ENCODE data around the gene CMTM8. TPM values are rescaled to one million over a fixed set of nuclear protein-coding genes. Genes with fewer than 3 reads are reported as not detected.

Gene CMTM8
- total and polyA plus RNA-seq, 9 donors = 0.48 to 9.9 (median 2.1) TPM

- TF ChIP-seq EP300 (IDR thresholded peaks at IDR 0.05) (no peak), POLR2A (IDR thresholded peaks at IDR 0.05) (no peak)
- TF ChIP-seq, protein P1, sequence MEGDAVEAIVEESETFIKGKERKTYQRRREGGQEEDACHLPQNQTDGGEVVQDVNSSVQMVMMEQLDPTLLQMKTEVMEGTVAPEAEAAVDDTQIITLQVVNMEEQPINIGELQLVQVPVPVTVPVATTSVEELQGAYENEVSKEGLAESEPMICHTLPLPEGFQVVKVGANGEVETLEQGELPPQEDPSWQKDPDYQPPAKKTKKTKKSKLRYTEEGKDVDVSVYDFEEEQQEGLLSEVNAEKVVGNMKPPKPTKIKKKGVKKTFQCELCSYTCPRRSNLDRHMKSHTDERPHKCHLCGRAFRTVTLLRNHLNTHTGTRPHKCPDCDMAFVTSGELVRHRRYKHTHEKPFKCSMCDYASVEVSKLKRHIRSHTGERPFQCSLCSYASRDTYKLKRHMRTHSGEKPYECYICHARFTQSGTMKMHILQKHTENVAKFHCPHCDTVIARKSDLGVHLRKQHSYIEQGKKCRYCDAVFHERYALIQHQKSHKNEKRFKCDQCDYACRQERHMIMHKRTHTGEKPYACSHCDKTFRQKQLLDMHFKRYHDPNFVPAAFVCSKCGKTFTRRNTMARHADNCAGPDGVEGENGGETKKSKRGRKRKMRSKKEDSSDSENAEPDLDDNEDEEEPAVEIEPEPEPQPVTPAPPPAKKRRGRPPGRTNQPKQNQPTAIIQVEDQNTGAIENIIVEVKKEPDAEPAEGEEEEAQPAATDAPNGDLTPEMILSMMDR (IDR thresholded peaks at IDR 0.05) = no peak
Measured at GRCh38 chr3:32360493-32360827, 122.0 kb downstream of the CMTM8 start.

DNA sequence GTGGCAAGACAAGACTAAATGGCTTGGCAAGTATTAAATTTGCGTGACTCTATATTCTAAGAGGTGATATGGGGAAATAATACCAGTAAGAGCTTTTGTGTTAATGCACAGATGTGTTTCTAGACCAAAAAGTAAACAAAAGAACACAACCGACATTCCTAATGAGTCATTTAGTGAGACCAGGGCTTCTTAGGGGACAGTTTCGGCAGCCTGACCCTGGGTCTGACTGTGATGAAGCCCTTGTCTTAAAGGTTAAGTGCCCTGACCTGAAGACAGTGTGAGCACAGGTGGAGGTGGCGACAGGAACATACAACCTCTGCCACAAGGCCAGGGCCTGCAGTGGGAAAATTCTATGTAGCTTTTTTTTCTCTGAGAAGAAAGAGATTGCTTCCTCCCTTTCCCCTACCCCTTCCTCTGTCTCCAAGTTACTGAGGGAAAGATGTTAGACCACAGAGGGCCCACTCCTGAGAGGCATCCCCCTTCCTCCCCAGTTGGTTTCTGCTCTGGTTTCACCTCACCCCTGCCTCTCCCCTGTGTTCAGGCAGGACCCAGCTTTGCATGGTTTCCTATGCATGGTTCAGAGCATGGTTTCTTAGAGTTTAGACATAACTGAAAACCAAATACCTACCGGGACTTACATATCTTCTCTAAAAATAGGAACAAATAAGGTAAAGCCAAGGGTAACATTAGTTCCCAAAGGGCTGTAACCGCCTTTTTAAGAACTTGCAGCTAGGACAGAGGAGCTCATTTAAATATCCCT is 128.3 kb downstream of the CMTM8 start:
- no peaks in the 10 kb centered on the region for H3K36me3 ChIP-seq
- DNase-seq = no peak
- H3K27me3 ChIP-seq = no peaks in the 10 kb centered on the region
- H3K4me3 ChIP-seq = no peak overlapping the region
- H3K27ac ChIP-seq = no peak overlapping the region
- WGBS, 3 donors = 67 to 83% (median 79%) methylated on average over 6 of the region's 6 CpGs
- TF ChIP-seq POLR2A (IDR thresholded peaks at IDR 0.05) (no peak), EP300 (IDR thresholded peaks at IDR 0.05) (no peak)
- TF ChIP-seq, protein P1 (IDR thresholded peaks at IDR 0.05) = no peak
- H3K4me1 ChIP-seq (ENCODE audit: insufficient read depth) = no peaks in the 10 kb centered on the region
- intact Hi-C loops (cut with DNase I) = no loop called here
- H3K9me3 ChIP-seq = no peaks in the 10 kb centered on the region

More at GRCh38 chr3:32360493-32360827, 122.0 kb downstream of the CMTM8 start:
- Histone ChIP-seq H3K4me3 (no peak overlapping the region), H3K27ac (no peak overlapping the region), H3K36me3 (no peaks in the 10 kb centered on the region), H3K4me1 (ENCODE audit: insufficient read depth) (no peaks in the 10 kb centered on the region), H3K9me3 (no peaks in the 10 kb centered on the region), H3K27me3 (no peaks in the 10 kb centered on the region)
- intact Hi-C loops (cut with DNase I) = no loop called here
- 68 to 72% (median 72%) methylated on average over 4 of the region's 4 CpGs for WGBS, 3 donors
- no peak for DNase-seq

DNA sequence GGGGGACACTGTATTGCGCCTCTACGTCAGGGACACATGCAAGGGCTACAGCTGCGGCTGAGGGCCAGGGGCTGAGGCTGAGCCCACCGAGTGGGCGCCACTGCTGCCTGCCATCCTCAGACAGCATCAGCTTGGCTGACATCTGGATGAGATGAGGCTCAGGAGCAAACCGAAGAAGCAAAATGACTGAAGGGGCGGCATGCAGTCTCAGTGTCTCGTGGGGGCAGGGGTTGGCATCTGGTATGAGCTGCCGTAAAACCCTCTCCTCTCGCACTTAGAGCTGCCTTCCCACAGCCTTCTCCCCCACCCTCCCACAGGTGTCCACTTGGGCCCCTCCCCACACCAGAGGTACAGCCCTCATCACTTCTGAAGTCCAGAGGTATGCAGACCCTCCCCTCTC is 129.0 kb downstream of the CMTM8 start:
- Histone ChIP-seq H3K4me1 (ENCODE audit: insufficient read depth) (no peaks in the 10 kb centered on the region), H3K9me3 (no peaks in the 10 kb centered on the region), H3K4me3 (no peak overlapping the region), H3K27ac (no peak overlapping the region), H3K27me3 (no peaks in the 10 kb centered on the region), H3K36me3 (no peaks in the 10 kb centered on the region)
- TF ChIP-seq, protein P1 (IDR thresholded peaks at IDR 0.05) = no peak
- TF ChIP-seq EP300 (IDR thresholded peaks at IDR 0.05) (no peak), POLR2A (IDR thresholded peaks at IDR 0.05) (no peak)
- 90 to 92% (median 92%) methylated on average over 10 of the region's 10 CpGs for WGBS, 3 donors
- no peak for DNase-seq
- intact Hi-C loops (cut with DNase I) = no loop called here

DNA sequence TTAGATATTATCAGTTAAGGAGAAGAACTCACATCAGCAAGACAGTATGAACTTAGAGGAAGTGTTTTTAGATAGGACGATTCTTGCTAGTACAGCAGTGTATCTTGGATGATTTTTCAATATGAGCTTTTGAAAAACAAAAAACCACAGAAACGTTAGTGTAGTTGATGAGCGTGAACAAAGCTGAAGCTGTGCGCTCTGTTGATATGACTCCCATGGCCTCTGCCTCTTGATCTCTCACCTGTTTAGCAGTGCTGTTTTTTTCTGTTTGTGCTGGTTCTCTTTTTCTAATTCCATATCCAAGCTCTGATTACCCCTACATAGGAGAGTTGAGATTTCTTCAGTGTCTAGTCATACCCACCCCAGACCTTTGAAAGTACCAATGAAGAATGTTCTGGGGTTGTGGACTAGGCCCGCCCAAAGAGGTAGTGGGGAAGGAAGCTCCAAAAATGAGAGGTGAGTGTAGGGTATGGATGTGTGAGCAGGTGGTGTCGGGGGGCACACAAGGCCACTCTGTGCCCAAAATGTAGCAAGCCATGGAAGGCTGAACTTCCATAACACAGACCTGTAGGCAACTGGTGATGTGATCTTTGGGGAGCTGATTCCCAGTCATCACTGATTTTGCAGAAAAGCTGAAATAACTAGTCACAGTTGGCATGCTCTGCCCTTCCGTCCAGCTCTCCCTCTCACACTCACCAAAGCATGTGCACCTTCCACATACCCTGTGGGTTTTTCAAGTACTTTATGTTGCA is 133.2 kb downstream of the CMTM8 start:
- Histone ChIP-seq H3K4me1 (ENCODE audit: insufficient read depth) (no peaks in the 10 kb centered on the region), H3K4me3 (no peak overlapping the region), H3K9me3 (no peaks in the 10 kb centered on the region), H3K27me3 (no peaks in the 10 kb centered on the region), H3K27ac (no peak overlapping the region), H3K36me3 (no peaks in the 10 kb centered on the region)
- 81 to 89% (median 84%) methylated on average over 7 of the region's 7 CpGs for WGBS, 3 donors
- intact Hi-C loops (cut with DNase I) = loop anchor here in 2 of 4 donors (5.0 to 10.0 kb wide), 3 partner anchors 93 to 293 kb away; no protein-coding TSS in a partner anchor
- TF ChIP-seq POLR2A (IDR thresholded peaks at IDR 0.05) = no peak
- TF ChIP-seq, protein P1 (IDR thresholded peaks at IDR 0.05) = no peak
- no peak for TF ChIP-seq EP300 (IDR thresholded peaks at IDR 0.05)
- no peak for DNase-seq
